ENCODE results near the gene PKP3.

The PKP3 gene

GRCh38 chr11:413120-414081 is 19.4 kb downstream of the PKP3 start:
- Mint-ChIP-seq H3K27ac (no peak overlapping the region), H3K27me3 (peaks cover 0 to 10% of the 10 kb centered on the region in 2 donors), H3K36me3 (no peaks in the 10 kb centered on the region), H3K4me3 (peak overlapping the region in 1 of 2 donors; percentile 36), H3K4me1 (peaks cover 27 to 36% of the 10 kb centered on the region in 2 donors), H3K9me3 (no peaks in the 10 kb centered on the region)
- DNase-seq = no peak
- no peak for ATAC-seq (replicated peaks)

- Mint-ChIP-seq H3K4me3 (peak overlapping the region; percentile 67 to 82), H3K36me3 (no peaks in the 10 kb centered on the region), H3K4me1 (peaks cover 27 to 36% of the 10 kb centered on the region in 2 donors), H3K9me3 (no peaks in the 10 kb centered on the region), H3K27me3 (peaks cover 0 to 16% of the 10 kb centered on the region in 2 donors), H3K27ac (no peak overlapping the region)
- no peak for DNase-seq
- peak; percentile 42 to 47 for ATAC-seq (replicated peaks)
These were observed 20.4 kb downstream of the PKP3 start for GRCh38 chr11:414318-414857.

- H3K9me3 Mint-ChIP-seq = no peaks in the 10 kb centered on the region
- peak overlapping the region in 1 of 2 donors; percentile 67 for H3K4me3 Mint-ChIP-seq
- no peak for DNase-seq
- no peaks in the 10 kb centered on the region for H3K36me3 Mint-ChIP-seq
- peaks cover 0 to 16% of the 10 kb centered on the region in 2 donors for H3K27me3 Mint-ChIP-seq
- ATAC-seq (replicated peaks) = no peak
- peak overlapping the region; percentile 42 for H3K27ac Mint-ChIP-seq
- peaks cover 27 to 36% of the 10 kb centered on the region in 2 donors for H3K4me1 Mint-ChIP-seq
These were observed 21.6 kb downstream of the PKP3 start for GRCh38 chr11:415640-416041.

- Mint-ChIP-seq H3K27ac (peak overlapping the region; percentile 42), H3K4me3 (peak overlapping the region; percentile 30 to 54), H3K9me3 (no peaks in the 10 kb centered on the region), H3K36me3 (no peaks in the 10 kb centered on the region), H3K27me3 (peaks cover 0 to 16% of the 10 kb centered on the region in 2 donors), H3K4me1 (peaks cover 27 to 36% of the 10 kb centered on the region in 2 donors)
- ATAC-seq (replicated peaks) = peak; percentile 2 to 6
- DNase-seq = no peak
These were observed 22.2 kb downstream of the PKP3 start for GRCh38 chr11:416051-416756.

- peaks cover 27 to 36% of the 10 kb centered on the region in 2 donors for H3K4me1 Mint-ChIP-seq
- no peak for DNase-seq
- peak overlapping the region; percentile 36 to 75 for H3K4me3 Mint-ChIP-seq
These were observed 23.0 kb downstream of the PKP3 start for GRCh38 chr11:416757-417621.

GRCh38 chr11:417652-418342 is 23.8 kb downstream of the PKP3 start:
- no peaks in the 10 kb centered on the region for H3K36me3 Mint-ChIP-seq
- ATAC-seq (replicated peaks) (no peak), DNase-seq (no peak)
- peaks cover 27 to 36% of the 10 kb centered on the region in 2 donors for H3K4me1 Mint-ChIP-seq
- no peak overlapping the region for H3K27ac Mint-ChIP-seq
- no peaks in the 10 kb centered on the region for H3K9me3 Mint-ChIP-seq
- peak overlapping the region; percentile 66 to 69 for H3K4me3 Mint-ChIP-seq
- peaks cover 0 to 16% of the 10 kb centered on the region in 2 donors for H3K27me3 Mint-ChIP-seq

More at GRCh38 chr11:416757-417621, 23.0 kb downstream of the PKP3 start:
- peak; percentile 45 to 51 for ATAC-seq (replicated peaks)
- Mint-ChIP-seq H3K36me3 (no peaks in the 10 kb centered on the region), H3K27ac (no peak overlapping the region), H3K9me3 (no peaks in the 10 kb centered on the region), H3K27me3 (peaks cover 0 to 16% of the 10 kb centered on the region in 2 donors)

GRCh38 chr11:418343-419247 is 24.6 kb downstream of the PKP3 start:
- Mint-ChIP-seq H3K4me3 (no peak overlapping the region), H3K36me3 (no peaks in the 10 kb centered on the region), H3K9me3 (no peaks in the 10 kb centered on the region), H3K27me3 (peaks cover 0 to 16% of the 10 kb centered on the region in 2 donors), H3K4me1 (peaks cover 22 to 31% of the 10 kb centered on the region in 2 donors), H3K27ac (no peak overlapping the region)
- DNase-seq (no peak), ATAC-seq (replicated peaks) (no peak)

GRCh38 chr11:419248-420005 is 25.4 kb downstream of the PKP3 start:
- peaks cover 2 to 18% of the 10 kb centered on the region in 2 donors for H3K27me3 Mint-ChIP-seq
- H3K27ac Mint-ChIP-seq = no peak overlapping the region
- no peak for DNase-seq
- H3K4me3 Mint-ChIP-seq = no peak overlapping the region
- peaks cover under 1 to 2% of the 10 kb centered on the region in 2 donors for H3K9me3 Mint-ChIP-seq
- peaks cover 20 to 25% of the 10 kb centered on the region in 2 donors for H3K4me1 Mint-ChIP-seq
- no peak for ATAC-seq (replicated peaks)
- peaks cover 2 to 6% of the 10 kb centered on the region in 2 donors for H3K36me3 Mint-ChIP-seq

GRCh38 chr11:420054-420910 is 26.3 kb downstream of the PKP3 start:
- peaks cover 8 to 14% of the 10 kb centered on the region in 2 donors for H3K36me3 Mint-ChIP-seq
- no peak overlapping the region for H3K4me3 Mint-ChIP-seq
- peaks cover 5 to 27% of the 10 kb centered on the region in 2 donors for H3K27me3 Mint-ChIP-seq
- DNase-seq = no peak
- peaks cover 6% of the 10 kb centered on the region in 2 donors for H3K9me3 Mint-ChIP-seq
- H3K27ac Mint-ChIP-seq = no peak overlapping the region
- ATAC-seq (replicated peaks) = no peak
- H3K4me1 Mint-ChIP-seq = peaks cover 11 to 17% of the 10 kb centered on the region in 2 donors

- Mint-ChIP-seq H3K27ac (no peak overlapping the region), H3K27me3 (peaks cover 5 to 28% of the 10 kb centered on the region in 2 donors), H3K9me3 (peaks cover 6 to 7% of the 10 kb centered on the region in 2 donors), H3K4me3 (no peak overlapping the region), H3K36me3 (peaks cover 8 to 16% of the 10 kb centered on the region in 2 donors), H3K4me1 (peaks cover 8 to 10% of the 10 kb centered on the region in 2 donors)
- no peak for DNase-seq
- ATAC-seq (replicated peaks) = no peak
These were observed 26.9 kb downstream of the PKP3 start for GRCh38 chr11:420911-421321.

GRCh38 chr11:422249-422656 is 28.2 kb downstream of the PKP3 start:
- peaks cover 8 to 16% of the 10 kb centered on the region in 2 donors for H3K36me3 Mint-ChIP-seq
- no peak overlapping the region for H3K27ac Mint-ChIP-seq
- peaks cover 3 to 5% of the 10 kb centered on the region in 2 donors for H3K4me1 Mint-ChIP-seq
- no peak overlapping the region for H3K4me3 Mint-ChIP-seq
- DNase-seq = no peak
- ATAC-seq (replicated peaks) = no peak
- H3K9me3 Mint-ChIP-seq = peaks cover 6 to 7% of the 10 kb centered on the region in 2 donors
- peaks cover 5 to 28% of the 10 kb centered on the region in 2 donors for H3K27me3 Mint-ChIP-seq
